ENCODE data around the gene FNDC4. TPM values are rescaled to one million over a fixed set of nuclear protein-coding genes. Genes with fewer than 3 reads are reported as not detected.

FNDC4 gene
- total RNA-seq, 1 donor from 2014 or later, result 1.8 TPM

Other genes starting within 250 kb of the FNDC4 start
- 9.4 TPM for gene SLC30A3, start 232.2 kb downstream of the FNDC4 start, total RNA-seq
- 2.1 TPM for gene DNAJC5G, start 219.8 kb downstream of the FNDC4 start, total RNA-seq
- gene TRIM54, start 212.8 kb downstream of the FNDC4 start, total RNA-seq, result 291 TPM
- 0.55 TPM for gene UCN, start 186.8 kb downstream of the FNDC4 start, total RNA-seq
- 47.2 TPM for gene MPV17, start 172.1 kb downstream of the FNDC4 start, total RNA-seq
- 19.8 TPM for gene GTF3C2, start 138.4 kb downstream of the FNDC4 start, total RNA-seq
- 40.9 TPM for gene EIF2B4, start 124.9 kb downstream of the FNDC4 start, total RNA-seq
- gene SNX17, start 124.6 kb downstream of the FNDC4 start, total RNA-seq, result 61.2 TPM
- 6.5 TPM for gene ZNF513, start 114.5 kb downstream of the FNDC4 start, total RNA-seq
- gene PPM1G, start 85.6 kb downstream of the FNDC4 start, total RNA-seq, result 38.8 TPM
- 53.1 TPM for gene NRBP1, start 66.6 kb downstream of the FNDC4 start, total RNA-seq
- not detected for gene KRTCAP3, start 52.8 kb downstream of the FNDC4 start, total RNA-seq
- 22.4 TPM for gene IFT172, start 5.5 kb downstream of the FNDC4 start, total RNA-seq
- not detected for gene GCKR, start 1.6 kb upstream of the FNDC4 start, total RNA-seq
- gene ZNF512, start 87.8 kb upstream of the FNDC4 start, total RNA-seq, result 20.8 TPM
- gene CCDC121, start 133.8 kb upstream of the FNDC4 start, total RNA-seq, result 6.5 TPM
- gene GPN1, start 133.8 kb upstream of the FNDC4 start, total RNA-seq, result 20.1 TPM
- gene SUPT7L, start 168.4 kb upstream of the FNDC4 start, total RNA-seq, result 28.1 TPM
- gene SLC4A1AP, start 168.7 kb upstream of the FNDC4 start, total RNA-seq, result 19.2 TPM